Muscle of arm (tissue), 12 donors: ENCODE measurements around the gene ADGRD1. TPM values are rescaled to one million over a fixed set of nuclear protein-coding genes. Genes with fewer than 3 reads are reported as not detected.
"Not testable (repeated sequence)": the region's sequence is repeated elsewhere in the genome, so short reads cannot be mapped to it uniquely, and the experiment has no call there.

Experiments used
- DNase-seq: peaks from one replicate; pipeline ENCODE4 v3.0.0-alpha.2; 2013
- polyA plus RNA-seq, 12 donors: library from polyadenylated mRNA; unstranded; fragments of 120-200 nt; gene quantifications; one replicate each; pipeline ENCODE4 v1.2.1, GENCODE V29; 2013; ENCODE audit not compliant: insufficient read length in 12 of 12

Gene ADGRD1
- polyA plus RNA-seq, 12 donors = 5.5 to 37.3 (median 11.8) TPM; not detected in 1

GRCh38 chr12:131071950-131072349 is 118.2 kb downstream of the ADGRD1 start:
- DNase-seq = not testable (repeated sequence)

GRCh38 chr12:131072451-131073230 is 118.9 kb downstream of the ADGRD1 start:
- DNase-seq = no peak

- peak; percentile 75 for DNase-seq
Measured at GRCh38 chr12:131074221-131075083, 120.7 kb downstream of the ADGRD1 start.

DNA sequence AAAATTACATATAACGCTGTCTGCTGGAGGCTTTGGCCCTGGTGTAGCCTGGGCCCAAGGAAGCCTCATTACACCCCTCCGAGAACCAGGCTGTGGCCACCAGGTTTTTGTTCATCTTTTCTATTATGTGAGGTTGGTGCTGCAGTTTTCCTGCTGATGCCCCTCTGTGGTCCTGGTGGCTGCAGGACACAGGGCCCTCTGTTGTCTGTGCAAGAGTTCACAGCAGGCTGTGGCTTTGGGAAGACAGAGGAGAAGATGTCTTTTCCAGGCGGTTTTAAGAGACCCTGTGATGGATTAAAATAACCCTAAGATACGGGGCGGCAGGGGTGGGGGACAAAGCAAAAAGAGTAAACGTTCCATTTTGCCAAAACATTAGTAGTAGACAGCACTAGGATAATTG is 121.5 kb downstream of the ADGRD1 start:
- DNase-seq = no peak

- DNase-seq = no peak
Measured at GRCh38 chr12:131075611-131076010, 121.9 kb downstream of the ADGRD1 start.

DNA sequence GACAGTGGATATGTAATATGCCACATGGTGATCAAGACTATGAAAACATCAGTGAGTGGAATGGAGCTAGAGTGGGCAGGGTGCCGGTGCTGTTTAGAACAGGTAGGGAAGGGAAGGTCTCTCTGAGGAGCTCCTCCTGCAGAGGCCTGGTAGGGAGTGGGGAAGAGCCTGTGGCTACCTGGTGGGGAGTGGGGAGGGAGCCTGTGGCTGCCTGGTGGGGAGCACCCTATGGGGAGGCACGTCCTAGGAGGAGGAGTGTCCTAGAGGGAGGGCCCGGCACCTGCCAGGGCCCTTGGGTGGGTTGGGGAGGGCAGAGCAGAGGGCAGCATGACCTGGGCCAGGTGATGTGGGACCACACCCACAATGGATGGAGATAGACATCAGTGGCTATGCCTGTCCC is 122.6 kb downstream of the ADGRD1 start:
- DNase-seq = no peak

DNA sequence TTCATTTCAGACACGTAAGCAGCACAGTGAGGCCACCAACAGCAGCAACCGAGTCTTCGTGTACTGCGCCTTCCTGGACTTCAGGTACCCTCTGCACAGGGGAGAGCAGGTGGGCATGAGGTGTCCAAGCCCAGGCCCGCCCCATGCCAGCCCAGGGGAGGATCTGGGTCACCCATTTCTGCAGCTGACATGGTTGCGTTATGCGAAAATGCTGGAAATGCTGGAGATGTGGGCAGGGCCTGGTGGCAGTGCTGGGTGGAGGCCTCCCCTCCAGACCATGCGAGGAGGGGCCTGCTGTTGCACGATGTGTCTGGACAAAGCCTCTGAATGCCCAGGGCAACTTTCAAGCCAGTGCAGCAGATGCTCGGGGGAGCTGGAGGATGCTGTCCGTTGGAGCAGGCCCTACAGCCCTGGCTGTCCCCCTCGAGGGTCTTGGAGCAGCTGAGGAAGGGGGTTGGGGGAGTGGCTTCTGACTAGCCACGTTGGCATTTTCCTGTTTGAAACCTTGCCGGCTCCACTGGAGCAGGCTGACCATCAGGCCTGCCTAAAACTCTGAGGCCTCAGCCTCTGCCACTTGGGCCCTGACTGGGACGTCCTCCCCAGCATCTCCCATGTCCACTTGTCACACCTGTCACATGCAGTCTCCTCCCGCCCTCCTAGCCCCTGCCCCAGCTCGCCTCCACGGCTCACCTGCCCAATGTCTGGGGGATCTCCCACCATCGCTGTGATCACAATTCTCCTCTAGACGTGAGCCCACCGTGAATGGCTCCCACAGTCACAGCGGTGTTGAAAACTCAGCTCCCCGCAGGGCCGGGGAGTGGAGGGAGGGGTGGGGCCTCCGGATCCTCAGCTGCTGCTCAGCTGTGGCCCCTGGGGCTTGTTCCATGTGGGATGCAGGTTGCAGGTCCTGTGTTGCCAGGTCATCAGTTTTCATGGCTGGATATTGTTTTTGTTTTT is 123.4 kb downstream of the ADGRD1 start:
- DNase-seq = no peak

DNA sequence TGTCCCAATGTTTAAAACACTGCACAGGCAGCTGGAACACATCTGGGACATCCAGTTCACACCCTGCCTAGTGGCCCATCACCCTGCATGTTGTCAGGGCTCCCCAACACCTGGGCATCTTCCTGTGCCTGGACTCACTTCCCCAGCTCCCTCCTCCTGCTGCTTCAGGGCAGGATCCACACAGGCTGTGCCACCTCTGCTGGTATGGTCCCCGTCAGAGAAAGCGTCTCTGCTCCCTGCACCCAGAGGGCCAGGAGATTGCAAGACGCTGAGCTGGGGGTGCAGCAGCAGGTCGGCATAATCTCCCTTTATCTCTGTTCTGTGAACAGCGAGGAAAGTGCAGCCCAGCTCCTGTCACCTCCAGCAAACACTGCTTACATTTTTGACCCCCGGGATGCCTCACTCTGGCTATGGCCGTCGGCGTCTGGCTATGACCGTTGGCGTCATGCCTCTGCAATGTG is 124.3 kb downstream of the ADGRD1 start:
- DNase-seq = no peak

GRCh38 chr12:131082290-131083194 is 128.8 kb downstream of the ADGRD1 start:
- no peak for DNase-seq

- no peak for DNase-seq
Measured at GRCh38 chr12:131084341-131085011, 130.8 kb downstream of the ADGRD1 start.

- no peak for DNase-seq
Measured at GRCh38 chr12:131085125-131085815, 131.6 kb downstream of the ADGRD1 start.

DNA sequence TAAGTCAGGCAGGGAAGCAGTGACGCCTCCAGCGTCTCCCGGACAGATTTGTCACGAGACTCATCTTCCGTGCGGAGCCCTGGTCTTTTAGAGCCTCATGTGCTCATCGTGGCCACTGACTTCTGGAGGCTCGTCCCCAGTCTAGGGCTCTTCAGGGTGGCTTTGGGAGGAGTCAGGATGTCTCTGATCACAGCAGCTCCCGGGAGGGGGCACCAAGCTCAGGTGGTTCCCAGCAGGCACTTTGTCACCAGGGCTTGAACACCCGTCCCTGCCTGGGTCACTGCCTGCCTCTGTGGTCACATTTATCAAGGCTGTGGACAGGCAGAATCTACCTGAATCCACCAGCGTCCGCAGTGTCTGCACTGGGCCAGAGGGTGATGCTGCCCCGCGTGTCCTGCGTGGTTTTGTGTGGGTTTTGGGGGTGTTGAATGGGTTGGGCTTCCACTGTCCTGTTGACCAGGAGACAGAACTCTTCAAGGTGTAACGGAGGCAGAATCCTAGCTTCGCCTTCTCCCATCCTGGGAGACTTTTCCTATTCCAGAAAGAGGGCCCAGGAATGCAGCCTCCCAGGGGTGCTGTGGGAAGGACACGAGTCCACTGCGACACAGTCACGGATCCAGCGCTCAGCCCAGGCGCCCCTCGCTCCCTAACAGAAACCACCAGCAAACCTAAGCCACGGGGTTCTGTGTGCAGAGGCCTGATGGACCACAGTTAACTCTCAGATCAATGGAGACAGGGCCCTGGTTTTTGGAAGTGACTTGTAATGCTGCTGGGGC is 132.3 kb downstream of the ADGRD1 start:
- no peak for DNase-seq

GRCh38 chr12:131087302-131087818 is 133.7 kb downstream of the ADGRD1 start:
- no peak for DNase-seq

DNA sequence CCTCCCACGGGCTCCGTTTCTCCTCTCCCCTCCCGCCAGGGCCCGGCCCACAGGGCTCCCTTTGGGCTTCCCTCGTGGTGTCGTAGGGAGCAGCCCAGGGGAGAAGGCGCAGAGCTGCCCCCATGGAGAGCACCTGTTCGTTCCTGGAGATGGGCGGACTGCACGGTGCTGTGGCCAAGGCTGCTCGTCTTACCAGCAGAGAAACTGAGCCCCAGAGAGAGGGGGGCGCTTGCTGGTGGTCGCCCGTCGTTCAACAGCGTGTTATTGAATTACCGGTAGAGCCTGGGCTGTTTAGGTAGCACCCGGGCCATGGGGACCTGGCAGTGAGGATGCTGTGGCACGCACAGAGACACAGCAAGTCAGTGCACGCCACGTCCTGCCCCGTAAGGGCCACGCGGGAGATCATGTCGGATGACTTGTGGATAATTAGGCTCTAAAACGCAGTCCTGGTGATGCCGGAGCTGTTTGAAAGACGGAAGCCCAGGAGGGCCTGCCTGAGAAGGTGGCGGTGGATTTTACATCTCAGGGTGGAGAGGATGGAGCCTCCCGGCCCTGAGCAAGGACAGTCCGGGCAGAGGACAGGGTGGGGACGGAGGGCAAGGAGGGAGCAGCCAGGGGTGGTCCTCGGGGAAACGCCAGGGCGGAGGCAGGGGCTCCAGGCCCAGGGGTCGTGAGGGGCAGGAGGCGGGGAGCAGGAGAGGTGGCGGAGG is 134.4 kb downstream of the ADGRD1 start:
- no peak for DNase-seq

GRCh38 chr12:131088701-131089530 is 135.2 kb downstream of the ADGRD1 start:
- no peak for DNase-seq

GRCh38 chr12:131089531-131090273 is 136.0 kb downstream of the ADGRD1 start:
- no peak for DNase-seq
